HepG2 (cell line): ENCODE measurements around the gene TMEM154. TPM values are rescaled to one million over a fixed set of nuclear protein-coding genes. Genes with fewer than 3 reads are reported as not detected.

Experiments used
- ATAC-seq: fragments of 200-7000 bp; cut with Tn5 transposase; 3 replicates; pipeline ENCODE4 v1.9.1; 2020; ENCODE audit warnings: mild to moderate bottlenecking, moderate library complexity
- BruUV-seq: library from RNA; stranded (reverse); fragments of 400-500 nt; replicated peaks from 2 replicates; lab custom pipeline; 2021; lab: Mats Ljungman, UMichigan
- CTCF ChIA-PET: fragments of 300-600 bp; formaldehyde crosslinking; extraction: SDS; loops from one replicate; lab custom pipeline; 2021; ENCODE audit warnings: low total read pairs, inconsistent platforms, low intra/inter-chr PET ratio; lab: Yijun Ruan, JAX
- POLR2A ChIA-PET: fragments of 350-600 bp; sonication (Branson Sonifier 250); formaldehyde crosslinking; loops from one replicate; lab custom pipeline; 2020; ENCODE audit warnings: antibody characterized with exemption, inconsistent platforms; lab: Yijun Ruan, JAX
- DNase-seq: peaks from one replicate; pipeline ENCODE4 v3.0.0-alpha.2; 2015; ENCODE audit warnings: low spot score
- FAIRE-seq: peaks from 3 replicates; lab custom pipeline; 2011; peaks lifted over from hg19 to GRCh38; lab: Jason Lieb, UNC
- H2AFZ ChIP-seq: one replicate; pipeline ENCODE4 v1.6.1; 2011; ENCODE audit warnings: low read length, inconsistent platforms
- H3K27ac ChIP-seq: fragments of 300-600 bp; 3 replicates; pipeline ENCODE4 v1.8.0; 2011; ENCODE audit warnings: mixed run types, mild to moderate bottlenecking, mixed read lengths, low read length, inconsistent platforms; ENCODE audit not compliant: insufficient read depth; ENCODE audit errors: extremely low read length
- H3K27me3 ChIP-seq, 2 experiments: fragments of 200-600 bp in 1 of 2; 2 replicates in 1 of 2; 3 replicates in 1 of 2; pipeline versions ENCODE4 v1.6.0 to v1.8.0; 2011; ENCODE audit warnings: low read length in 2 of 2, mild to moderate bottlenecking in 2 of 2, moderate library complexity in 2 of 2, inconsistent platforms in 1 of 2; ENCODE audit not compliant: insufficient read depth in 2 of 2, control insufficient read depth in 1 of 2
- H3K36me3 ChIP-seq, 2 experiments: fragments of 200-600 bp in 1 of 2; replicated peaks in 1 of 2; 2 replicates in 1 of 2; 3 replicates in 1 of 2; pipeline versions ENCODE4 v1.5.1 to v1.8.0; 2011; ENCODE audit warnings: low read length in 2 of 2, inconsistent platforms in 1 of 2; ENCODE audit not compliant: insufficient read depth in 2 of 2, control insufficient read depth in 1 of 2
- H3K4me1 ChIP-seq: 2 replicates; pipeline ENCODE4 v1.5.1; 2012; ENCODE audit warnings: low read length, inconsistent platforms; ENCODE audit not compliant: insufficient read depth
- H3K4me2 ChIP-seq: 2 replicates; pipeline ENCODE4 v1.6.0; 2011; ENCODE audit warnings: low read depth, low read length, inconsistent platforms
- H3K4me3 ChIP-seq, 3 experiments: fragments of 200-600 bp in 1 of 3; sonication (generic), shearing (Covaris generic) in 1 of 3; replicated peaks in 1 of 3; 2 replicates each; pipeline ENCODE4 v1.5.1; 2011 to 2016; ENCODE audit warnings: low read length in 3 of 3, inconsistent platforms in 2 of 3, low read depth in 2 of 3, mild to moderate bottlenecking in 2 of 3, control low read depth in 1 of 3, mixed read lengths in 1 of 3; ENCODE audit not compliant: insufficient read depth in 1 of 3
- H3K79me2 ChIP-seq: one replicate; pipeline ENCODE4 v1.6.1; 2011; ENCODE audit warnings: low read length, inconsistent platforms; ENCODE audit not compliant: insufficient read depth
- H3K9ac ChIP-seq: 2 replicates; pipeline ENCODE4 v1.6.0; 2011; ENCODE audit warnings: mild to moderate bottlenecking, low read depth, low read length, inconsistent platforms; ENCODE audit not compliant: insufficient read depth
- H3K9me3 ChIP-seq: 2 replicates; pipeline ENCODE4 v1.5.1; 2012; ENCODE audit warnings: mild to moderate bottlenecking, low read length
- H4K20me1 ChIP-seq: 2 replicates; pipeline ENCODE4 v1.6.0; 2011; ENCODE audit warnings: inconsistent platforms, mild to moderate bottlenecking, low read length, moderate library complexity; ENCODE audit not compliant: insufficient read depth
- AFF4 ChIP-seq: sonication (generic); formaldehyde crosslinking; IDR thresholded peaks from 2 replicates; pipeline ENCODE4 v1.4.0; 2020; ENCODE audit warnings: missing genetic modification reagents
- BHLHE40 ChIP-seq: IDR thresholded peaks from 2 replicates; pipeline ENCODE4 v1.6.1; 2011; ENCODE audit warnings: low read length, improper control_type of control experiment
- BORCS8-MEF2B ChIP-seq: sonication (generic); formaldehyde crosslinking; IDR thresholded peaks from 2 replicates; pipeline ENCODE4 v1.8.0; 2022; ENCODE audit warnings: mild to moderate bottlenecking, missing genetic modification reagents
- DBP ChIP-seq: sonication (generic); formaldehyde crosslinking; IDR thresholded peaks from 2 replicates; pipeline ENCODE4 v1.4.0; 2020; ENCODE audit warnings: missing genetic modification reagents; ENCODE audit errors: not compliant biosample characterization
- KLF12 ChIP-seq: sonication (generic); formaldehyde crosslinking; IDR thresholded peaks from 2 replicates; pipeline ENCODE4 v1.4.0; 2020; ENCODE audit warnings: missing genetic modification reagents, borderline replicate concordance
- NR2F6 ChIP-seq, 2 experiments: IDR thresholded peaks; 2 replicates each; pipeline ENCODE4 v1.6.1; 2016; ENCODE audit warnings: antibody characterized with exemption in 1 of 2, mild to moderate bottlenecking in 1 of 2
- RFXAP ChIP-seq: sonication (generic); formaldehyde crosslinking; IDR thresholded peaks from 2 replicates; pipeline ENCODE4 v1.4.0; 2020; ENCODE audit warnings: missing genetic modification reagents, borderline replicate concordance
- ZNF350 ChIP-seq: sonication (generic); formaldehyde crosslinking; IDR thresholded peaks from 2 replicates; pipeline ENCODE4 v1.4.0; 2020; ENCODE audit warnings: mild to moderate bottlenecking, low read depth, missing genetic modification reagents, borderline replicate concordance
- ZNF768 ChIP-seq: sonication (generic); formaldehyde crosslinking; IDR thresholded peaks from 2 replicates; pipeline ENCODE4 v1.4.0; 2020; ENCODE audit warnings: missing genetic modification reagents
- WGBS: methylation state at CpG from one replicate; pipeline ENCODE4 v1.1.6; 2017; ENCODE audit warnings: low lambda C conversion rate; 5-methylcytosine and 5-hydroxymethylcytosine counted together
- in situ Hi-C: cut with HindIII; loops from 2 replicates; pipeline ENCODE4 v1.10.0; 2017; ENCODE audit warnings: low pct_unique_long_range_greater_than_20kb; ENCODE audit not compliant: extremely low pct_ligation_motif_present
- intact Hi-C: fragments of 100-400 bp; cut with micrococcal nuclease; formaldehyde crosslinking; loops from one replicate; pipeline ENCODE4 v1.10.0; 2022; ENCODE audit not compliant: unreplicated experiment
- polyA plus RNA-seq, 8 experiments: library from polyadenylated mRNA; depleted of rRNA in 3 of 8; stranded (reverse) in 7 of 8; unstranded in 1 of 8; fragments of >200 nt; fragmentation: Illumina TruSeq in 4 of 8; extraction: Trizol in 4 of 8; gene quantifications; 2 replicates each; pipeline versions ENCODE4 v1.2.1 to v1.2.3, GENCODE V29; 2011 to 2016; ENCODE audit warnings: low read depth in 4 of 8, missing spikeins in 1 of 8, mixed read lengths in 1 of 8; ENCODE audit not compliant: insufficient read depth in 1 of 8
- total RNA-seq, 5 experiments: library from RNA; depleted of rRNA; stranded (reverse); fragments of >200 nt; fragmentation: Illumina TruSeq; extraction: Trizol; gene quantifications; 2 replicates each; pipeline ENCODE4 v1.2.3, GENCODE V29; 2016; ENCODE audit warnings: low read depth in 1 of 5
- TF ChIP-seq, protein P1 (sequence below): sonication (generic); formaldehyde crosslinking; IDR thresholded peaks from 2 replicates; pipeline ENCODE4 v1.4.0; 2020; ENCODE audit warnings: missing genetic modification reagents, mild to moderate bottlenecking, borderline replicate concordance
- TF ChIP-seq, protein P2 (sequence below): sonication (generic); formaldehyde crosslinking; IDR thresholded peaks from 2 replicates; pipeline ENCODE4 v1.5.0; 2020; ENCODE audit warnings: mild to moderate bottlenecking, missing genetic modification reagents, borderline replicate concordance

TMEM154 gene
- total and polyA plus RNA-seq, 2 of the 13 experiments (the other 11 are each of a cell fraction or from before 2014, with no cell fraction given) = 0.03 TPM; not detected in 1

- FAIRE-seq (no peak), DNase-seq (no peak), ATAC-seq (no peak)
- WGBS = 63% methylated on average over 1 of the region's 1 CpG
- no TSS peak for BruUV-seq
- in situ Hi-C loops = no loop called here
- intact Hi-C loops = no loop called here
- Histone ChIP-seq H3K27ac (no peak overlapping the region), H3K9ac (no peak overlapping the region), H3K36me3 (no peaks in the 10 kb centered on the region), H3K4me3 (no peak overlapping the region), H3K4me1 (peaks cover 25% of the 10 kb centered on the region), H2AFZ (no peak overlapping the region), H3K9me3 (no peaks in the 10 kb centered on the region), H3K4me2 (no peak overlapping the region), H4K20me1 (no peaks in the 10 kb centered on the region), H3K79me2 (no peaks in the 10 kb centered on the region), H3K27me3 (no peaks in the 10 kb centered on the region)
- ChIA-PET CTCF (no interaction called here), POLR2A (no interaction called here)
- TF ChIP-seq, protein P1, sequence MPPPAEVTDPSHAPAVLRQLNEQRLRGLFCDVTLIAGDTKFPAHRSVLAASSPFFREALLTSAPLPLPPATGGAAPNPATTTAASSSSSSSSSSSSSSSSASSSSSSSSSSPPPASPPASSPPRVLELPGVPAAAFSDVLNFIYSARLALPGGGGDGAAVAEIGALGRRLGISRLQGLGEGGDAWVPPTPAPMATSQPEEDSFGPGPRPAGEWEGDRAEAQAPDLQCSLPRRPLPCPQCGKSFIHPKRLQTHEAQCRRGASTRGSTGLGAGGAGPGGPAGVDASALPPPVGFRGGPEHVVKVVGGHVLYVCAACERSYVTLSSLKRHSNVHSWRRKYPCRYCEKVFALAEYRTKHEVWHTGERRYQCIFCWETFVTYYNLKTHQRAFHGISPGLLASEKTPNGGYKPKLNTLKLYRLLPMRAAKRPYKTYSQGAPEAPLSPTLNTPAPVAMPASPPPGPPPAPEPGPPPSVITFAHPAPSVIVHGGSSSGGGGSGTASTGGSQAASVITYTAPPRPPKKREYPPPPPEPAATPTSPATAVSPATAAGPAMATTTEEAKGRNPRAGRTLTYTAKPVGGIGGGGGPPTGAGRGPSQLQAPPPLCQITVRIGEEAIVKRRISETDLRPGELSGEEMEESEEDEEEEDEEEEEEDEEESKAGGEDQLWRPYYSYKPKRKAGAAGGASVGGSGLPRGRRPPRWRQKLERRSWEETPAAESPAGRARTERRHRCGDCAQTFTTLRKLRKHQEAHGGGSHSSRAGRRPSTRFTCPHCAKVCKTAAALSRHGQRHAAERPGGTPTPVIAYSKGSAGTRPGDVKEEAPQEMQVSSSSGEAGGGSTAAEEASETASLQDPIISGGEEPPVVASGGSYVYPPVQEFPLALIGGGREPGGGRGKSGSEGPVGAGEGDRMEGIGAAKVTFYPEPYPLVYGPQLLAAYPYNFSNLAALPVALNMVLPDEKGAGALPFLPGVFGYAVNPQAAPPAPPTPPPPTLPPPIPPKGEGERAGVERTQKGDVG (CRISPR knock-in tag) = no peak
- no peak for TF ChIP-seq ZNF768
- TF ChIP-seq BORCS8-MEF2B (CRISPR knock-in tag) = no peak
- no peak for TF ChIP-seq AFF4 (CRISPR knock-in tag)
- TF ChIP-seq NR2F6 (IDR thresholded peaks at IDR 0.05) = no peak
- no peak for TF ChIP-seq NR2F6 (CRISPR knock-in tag; IDR thresholded peaks at IDR 0.05)
- TF ChIP-seq BHLHE40 = no peak
- no peak for TF ChIP-seq ZNF350
- TF ChIP-seq, protein P2, sequence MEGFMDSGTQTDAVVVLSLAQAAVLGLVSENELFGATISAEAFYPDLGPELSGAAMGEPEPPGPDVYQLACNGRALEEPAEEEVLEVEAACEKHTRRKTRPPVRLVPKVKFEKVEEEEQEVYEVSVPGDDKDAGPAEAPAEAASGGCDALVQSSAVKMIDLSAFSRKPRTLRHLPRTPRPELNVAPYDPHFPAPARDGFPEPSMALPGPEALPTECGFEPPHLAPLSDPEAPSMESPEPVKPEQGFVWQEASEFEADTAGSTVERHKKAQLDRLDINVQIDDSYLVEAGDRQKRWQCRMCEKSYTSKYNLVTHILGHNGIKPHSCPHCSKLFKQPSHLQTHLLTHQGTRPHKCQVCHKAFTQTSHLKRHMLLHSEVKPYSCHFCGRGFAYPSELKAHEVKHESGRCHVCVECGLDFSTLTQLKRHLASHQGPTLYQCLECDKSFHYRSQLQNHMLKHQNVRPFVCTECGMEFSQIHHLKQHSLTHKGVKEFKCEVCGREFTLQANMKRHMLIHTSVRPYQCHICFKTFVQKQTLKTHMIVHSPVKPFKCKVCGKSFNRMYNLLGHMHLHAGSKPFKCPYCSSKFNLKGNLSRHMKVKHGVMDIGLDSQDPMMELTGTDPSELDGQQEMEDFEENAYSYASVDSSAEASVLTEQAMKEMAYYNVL = no peak
- no peak for TF ChIP-seq KLF12 (CRISPR knock-in tag)
- TF ChIP-seq RFXAP (CRISPR knock-in tag) = no peak
- TF ChIP-seq DBP (CRISPR knock-in tag) = no peak
Observed at GRCh38 chr4:152700151-152700550, 20.4 kb upstream of the TMEM154 start.
